GM19463 (cell line): ENCODE data around the gene BCR.

Experiments
- ATAC-seq: cut with Tn5 transposase; IDR thresholded peaks from one replicate; pipeline ENCODE4 v1.9.1; 2021; ENCODE audit warnings: mild to moderate bottlenecking, moderate library complexity; ENCODE audit not compliant: unreplicated experiment

The BCR gene

DNA sequence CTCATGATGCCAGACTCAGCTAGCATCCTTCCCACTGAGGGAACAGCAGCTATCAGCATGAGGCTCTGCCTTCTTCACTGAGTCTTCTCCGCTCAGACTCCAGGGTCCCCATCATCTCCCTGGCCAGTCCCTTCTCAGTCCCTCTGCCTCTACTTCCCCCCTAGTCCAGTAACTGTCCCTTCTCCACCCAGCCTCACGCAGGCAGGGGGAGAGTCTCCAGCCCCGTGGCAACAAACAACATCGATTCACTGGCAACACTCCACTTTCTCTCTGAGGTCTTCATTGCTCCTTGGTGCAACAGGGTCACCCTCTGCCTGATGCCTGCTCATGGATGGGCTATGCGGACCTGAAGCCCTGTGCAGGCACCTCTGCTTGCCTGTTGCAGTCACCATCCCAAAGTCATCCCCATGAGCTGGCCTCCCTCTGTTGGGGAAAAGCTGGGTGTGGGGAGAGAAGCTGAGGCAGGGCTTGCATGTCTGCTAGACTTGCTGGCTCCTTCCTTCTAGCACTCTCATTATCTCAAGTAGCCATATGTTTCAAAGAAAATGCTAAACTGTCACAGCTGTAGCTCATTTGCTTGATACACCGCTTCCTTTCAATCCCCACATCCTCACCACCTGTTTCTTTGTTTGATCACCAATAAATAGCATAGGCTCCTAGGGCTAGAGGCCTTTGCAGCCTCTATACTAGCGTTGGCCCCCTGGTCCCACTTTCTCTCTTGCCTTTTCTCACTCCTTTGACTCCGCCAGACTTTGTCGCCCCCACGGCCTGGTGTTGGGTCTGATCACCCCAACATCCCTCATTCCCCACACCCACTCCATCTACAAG is 4.3 kb upstream of the BCR start:
- ATAC-seq: no peak

DNA sequence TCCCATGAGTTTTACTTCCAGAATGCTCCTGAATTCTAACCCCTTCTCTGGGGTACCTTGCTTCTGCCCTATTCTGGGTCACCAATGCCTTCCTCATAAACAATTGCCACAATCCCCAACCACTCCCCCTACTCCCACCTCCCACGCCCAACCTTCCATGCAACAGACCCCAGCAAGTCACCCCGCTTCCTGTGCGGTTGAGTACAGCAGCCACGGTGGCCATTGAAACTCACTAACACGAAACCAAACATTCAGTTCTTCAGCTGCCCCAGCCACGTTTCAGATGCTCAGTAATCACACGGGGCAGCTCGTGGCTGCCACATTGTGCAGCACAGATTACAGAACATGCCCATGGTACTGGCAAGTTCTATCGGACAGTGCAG is 3.7 kb upstream of the BCR start:
- ATAC-seq: no peak

DNA sequence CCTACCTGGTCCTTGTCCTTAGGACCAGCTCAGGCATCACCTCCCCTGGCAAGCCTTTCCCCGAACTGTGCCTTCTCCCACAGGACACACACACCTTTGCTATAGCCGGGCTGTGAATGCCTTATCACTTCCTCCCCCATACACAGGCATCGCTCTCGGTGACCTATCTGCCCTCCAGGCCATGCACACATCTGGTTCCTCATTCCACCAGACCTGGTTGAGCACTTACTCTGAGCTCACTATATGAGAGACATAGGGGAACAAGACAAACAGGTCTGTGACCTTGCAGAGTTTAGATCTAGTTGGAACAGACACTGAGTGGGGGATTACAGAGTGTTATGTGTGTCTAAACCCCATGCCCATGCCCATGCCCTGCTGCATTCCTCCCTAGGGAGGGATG is 3.1 kb upstream of the BCR start:
- no peak for ATAC-seq

- ATAC-seq: no peak
Observed at GRCh38 chr22:23178512-23179254, 1.6 kb upstream of the BCR start.

DNA sequence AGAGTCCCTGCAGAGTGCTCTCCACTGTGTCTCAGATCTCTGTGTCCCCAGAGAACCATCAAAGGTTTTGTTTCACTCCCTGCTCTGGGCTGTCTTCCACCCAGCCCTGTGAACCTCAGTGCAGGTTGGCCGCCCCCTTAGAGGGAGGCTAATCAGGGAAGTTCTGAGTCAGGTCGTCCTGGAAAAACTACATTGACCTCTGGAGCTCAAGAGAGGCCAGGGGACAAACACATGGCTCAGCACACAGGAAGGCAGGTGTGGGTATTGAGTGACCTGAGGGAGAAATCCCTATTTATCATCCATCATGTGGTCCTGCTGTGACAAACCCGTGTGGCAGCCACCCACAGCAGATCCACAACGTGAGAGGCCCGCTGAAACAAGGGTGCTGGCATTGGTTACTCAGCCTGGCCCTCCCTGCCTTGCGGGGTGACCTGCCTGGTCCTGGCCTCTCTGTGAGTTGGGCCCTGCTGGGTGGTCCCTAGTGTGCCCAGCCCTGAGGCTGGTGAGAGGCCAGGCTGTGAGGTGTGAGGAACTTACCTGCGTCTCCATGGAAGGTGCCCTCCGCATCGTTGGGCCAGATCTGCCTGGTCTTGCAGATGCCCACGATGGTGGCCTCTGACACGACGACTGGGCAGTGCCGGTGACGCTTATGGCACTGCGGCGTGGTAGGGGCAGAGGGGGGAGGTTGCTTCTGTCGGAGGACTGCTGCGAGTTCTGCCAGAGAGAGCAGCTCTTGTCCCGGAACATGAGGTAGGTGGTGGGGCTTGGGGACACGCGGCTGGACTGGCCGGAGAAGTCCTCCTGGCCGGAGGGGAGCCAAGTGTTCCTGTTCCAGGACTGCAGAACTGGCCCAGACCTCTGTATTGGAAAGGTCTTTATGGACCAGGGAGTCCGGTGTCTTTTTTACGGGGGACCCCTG is 669 bp upstream of the BCR start:
- ATAC-seq: no peak

GRCh38 chr22:23180893-23181720 is 798 bp downstream of the BCR start:
- no peak for ATAC-seq

GRCh38 chr22:23181721-23182308 is 1.5 kb downstream of the BCR start:
- no peak for ATAC-seq

- no peak for ATAC-seq
Observed at GRCh38 chr22:23182309-23183060, 2.2 kb downstream of the BCR start.

GRCh38 chr22:23183061-23183698 is 2.9 kb downstream of the BCR start:
- ATAC-seq: no peak

GRCh38 chr22:23184100-23184763 is 3.9 kb downstream of the BCR start:
- ATAC-seq: no peak

DNA sequence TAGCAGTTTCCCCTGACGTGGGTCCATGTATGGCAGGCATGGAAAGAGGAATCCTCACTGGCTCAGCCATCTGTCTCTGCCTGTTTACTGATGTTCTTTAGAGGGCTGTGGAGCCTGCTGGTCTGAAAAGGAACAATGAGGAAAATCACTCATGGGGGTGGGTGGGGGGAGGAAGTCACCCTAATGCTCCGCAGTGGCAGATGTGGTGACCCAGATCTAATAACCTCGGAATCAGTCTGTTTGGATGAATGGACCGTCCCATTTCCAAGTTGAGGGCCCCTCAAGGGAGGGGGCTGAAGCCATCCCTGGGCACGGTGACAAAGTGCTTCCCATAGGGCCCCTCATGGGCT is 4.4 kb downstream of the BCR start:
- no peak for ATAC-seq

GRCh38 chr22:23187211-23187610 is 6.9 kb downstream of the BCR start:
- ATAC-seq: no peak

DNA sequence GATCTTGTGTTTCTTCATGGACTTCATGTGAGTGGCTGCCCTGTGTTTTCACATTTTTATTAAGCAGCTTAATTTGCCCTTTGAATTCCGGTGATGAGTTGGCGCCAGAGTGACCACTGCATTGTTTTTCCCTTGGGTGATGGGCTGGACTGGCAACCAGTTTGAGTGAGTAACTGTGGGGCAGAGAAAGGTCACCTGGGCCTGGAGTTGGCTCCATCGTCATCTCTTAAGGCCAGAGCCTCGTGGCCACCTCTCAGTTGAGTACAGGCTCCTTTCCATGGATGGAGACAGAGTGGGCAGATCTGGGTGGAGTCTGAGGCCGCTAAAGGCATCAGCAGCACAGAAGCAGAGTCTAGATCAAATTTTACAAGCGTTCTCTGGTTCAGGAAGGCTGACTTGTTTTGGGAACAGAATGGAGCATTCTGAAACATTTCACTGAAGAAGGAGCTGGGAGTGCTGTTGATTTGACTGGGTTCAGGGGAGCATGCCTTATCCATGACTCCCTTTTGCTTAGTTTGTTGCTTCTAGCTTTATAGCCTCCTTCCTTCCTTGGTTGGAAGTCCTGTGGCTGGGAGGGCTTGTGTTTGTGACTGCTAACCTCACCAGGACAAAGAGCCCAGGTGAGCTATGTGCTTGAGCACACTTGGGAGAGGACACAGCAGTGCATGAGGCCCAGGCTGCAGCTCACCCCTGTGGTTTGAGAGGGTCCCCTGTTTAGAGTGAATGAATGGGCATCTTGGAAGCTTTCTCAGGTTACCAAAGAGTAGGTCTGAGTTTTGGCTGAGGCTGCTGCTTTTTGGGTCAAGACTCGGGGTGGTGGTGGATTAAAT is 7.8 kb downstream of the BCR start:
- no peak for ATAC-seq

DNA sequence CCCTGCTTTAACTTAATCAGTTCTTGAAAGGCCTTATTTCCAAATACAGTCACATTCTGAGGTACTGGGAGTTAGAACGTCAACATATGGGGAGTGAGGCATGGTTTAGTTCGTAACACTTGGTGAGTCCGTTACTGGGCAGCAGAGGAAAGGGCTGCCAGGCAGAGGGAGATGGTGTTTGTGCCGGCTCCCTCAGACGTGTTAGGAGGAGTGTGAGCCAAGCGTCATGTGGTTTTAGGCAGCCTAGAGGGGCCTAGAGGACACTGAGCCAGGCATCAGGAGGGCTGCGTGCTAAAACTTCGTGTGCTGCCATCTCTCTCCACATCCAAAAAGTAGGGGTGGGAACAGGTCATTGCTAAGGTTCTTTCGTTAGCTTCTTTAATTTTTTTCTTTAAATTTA is 10.2 kb downstream of the BCR start:
- ATAC-seq: no peak

- no peak for ATAC-seq
Observed at GRCh38 chr22:23192133-23192532, 11.8 kb downstream of the BCR start.

DNA sequence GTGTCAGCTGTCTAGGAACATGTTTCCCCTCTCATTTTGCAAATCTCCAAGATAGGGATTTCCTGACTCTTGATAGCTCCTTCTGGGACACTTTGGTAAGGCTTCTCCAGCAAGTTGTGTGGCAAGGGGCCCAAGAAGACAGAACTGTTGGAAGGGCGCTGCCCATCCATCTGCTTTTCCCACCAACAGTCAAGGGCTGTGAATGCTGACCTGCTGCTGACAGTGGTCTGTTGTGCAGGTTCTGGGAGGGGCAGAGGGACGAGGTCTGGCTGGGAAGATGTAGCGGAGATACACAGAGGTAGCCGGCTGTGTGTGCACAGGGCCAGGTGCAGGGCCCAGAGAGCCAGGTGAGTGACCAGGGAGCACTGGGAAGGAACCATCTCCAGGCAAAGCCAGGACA is 12.2 kb downstream of the BCR start:
- no peak for ATAC-seq

GRCh38 chr22:23193196-23193827 is 13.0 kb downstream of the BCR start:
- no peak for ATAC-seq
